CD14-positive monocyte (primary cell): Measurements from ENCODE around the gene PTPN14. TPM values are rescaled to one million over a fixed set of nuclear protein-coding genes. Genes with fewer than 3 reads are reported as not detected.

Experiments used
- DNase-seq, 3 donors: peaks; one replicate each; pipeline ENCODE4 v3.0.0-alpha.2; 2011 to 2022
- H2AFZ ChIP-seq: 2 replicates; pipeline ENCODE4 v1.6.0; 2012; ENCODE audit warnings: mild to moderate bottlenecking, low read depth, low read length, inconsistent platforms; ENCODE audit not compliant: insufficient read depth, poor library complexity, severe bottlenecking
- H3K27ac ChIP-seq, 2 donors: 1 replicate in 1 of 2; 2 replicates in 1 of 2; pipeline ENCODE4 v1.5.1; 2012 to 2013; ENCODE audit warnings: low read length in 2 of 2, control low read depth in 1 of 2, inconsistent platforms in 1 of 2, low read depth in 1 of 2, mild to moderate bottlenecking in 1 of 2
- H3K27me3 ChIP-seq, 2 donors: one replicate each; pipeline versions ENCODE4 v1.6.0 to v1.6.1; 2011 to 2013; ENCODE audit warnings: low read length in 2 of 2; ENCODE audit not compliant: control insufficient read depth in 2 of 2, insufficient read depth in 2 of 2
- H3K36me3 ChIP-seq, 2 donors: replicated peaks in 1 of 2; 1 replicate in 1 of 2; 2 replicates in 1 of 2; pipeline versions ENCODE4 v1.5.1 to v1.6.1; 2012 to 2013; ENCODE audit warnings: low read length in 2 of 2, control low read depth in 1 of 2, inconsistent platforms in 1 of 2, mild to moderate bottlenecking in 1 of 2; ENCODE audit not compliant: insufficient read depth in 2 of 2, control insufficient read depth in 1 of 2
- H3K4me1 ChIP-seq, 2 donors: 1 replicate in 1 of 2; 2 replicates in 1 of 2; pipeline versions ENCODE4 v1.5.1 to v1.6.1; 2012 to 2013; ENCODE audit warnings: low read length in 2 of 2, control low read depth in 1 of 2, inconsistent platforms in 1 of 2, mild to moderate bottlenecking in 1 of 2, moderate library complexity in 1 of 2; ENCODE audit not compliant: insufficient read depth in 2 of 2, control insufficient read depth in 1 of 2
- H3K4me2 ChIP-seq: replicated peaks from 2 replicates; pipeline ENCODE3; 2012; ENCODE audit warnings: low read length, moderate library complexity, mild to moderate bottlenecking; ENCODE audit not compliant: poor library complexity, severe bottlenecking; ENCODE audit errors: extremely low read depth
- H3K4me3 ChIP-seq, 3 experiments: fragments of 200-600 bp in 1 of 3; sonication (generic) in 1 of 3; replicated peaks in 1 of 3; 1 replicate in 2 of 3; 2 replicates in 1 of 3; pipeline ENCODE4 v1.5.1; 2011 to 2013; ENCODE audit warnings: low read length in 3 of 3, mild to moderate bottlenecking in 3 of 3, control low read depth in 2 of 3, low read depth in 2 of 3, inconsistent platforms in 1 of 3, moderate library complexity in 1 of 3
- H3K79me2 ChIP-seq: 2 replicates; pipeline ENCODE4 v1.6.0; 2012; ENCODE audit warnings: mild to moderate bottlenecking, control low read depth, inconsistent platforms, low read length, moderate library complexity; ENCODE audit not compliant: insufficient read depth
- H3K9ac ChIP-seq: 2 replicates; pipeline ENCODE4 v1.6.0; 2017; ENCODE audit warnings: low read length, mild to moderate bottlenecking; ENCODE audit not compliant: insufficient read depth, poor library complexity, severe bottlenecking
- H3K9me3 ChIP-seq, 2 donors: replicated peaks in 1 of 2; 1 replicate in 1 of 2; 2 replicates in 1 of 2; pipeline versions ENCODE4 v1.5.1 to v1.6.1; 2012 to 2013; ENCODE audit warnings: low read length in 2 of 2, control low read depth in 1 of 2; ENCODE audit not compliant: control insufficient read depth in 1 of 2, insufficient read depth in 1 of 2
- H4K20me1 ChIP-seq: 2 replicates; pipeline ENCODE4 v1.6.0; 2012; ENCODE audit warnings: mild to moderate bottlenecking, low read length, control low read depth, moderate library complexity; ENCODE audit not compliant: insufficient read depth
- H3K27ac Mint-ChIP-seq, 7 donors: one replicate each; pipeline ENCODE4 v1.8.0; 2020; ENCODE audit warnings: mild to moderate bottlenecking in 7 of 7, mixed read lengths in 7 of 7, moderate library complexity in 6 of 7, inconsistent platforms in 2 of 7
- H3K27me3 Mint-ChIP-seq, 3 donors: one replicate each; pipeline ENCODE4 v1.8.0; 2021 to 2022; ENCODE audit warnings: low read depth in 3 of 3, mild to moderate bottlenecking in 3 of 3, mixed read lengths in 3 of 3, moderate library complexity in 3 of 3, inconsistent platforms in 1 of 3
- H3K36me3 Mint-ChIP-seq, 2 donors: one replicate each; pipeline ENCODE4 v1.8.0; 2020; ENCODE audit warnings: mixed read lengths in 2 of 2, inconsistent platforms in 1 of 2, mild to moderate bottlenecking in 1 of 2
- H3K4me1 Mint-ChIP-seq: one replicate; pipeline ENCODE4 v1.8.0; 2020; ENCODE audit warnings: mild to moderate bottlenecking, mixed read lengths
- H3K4me3 Mint-ChIP-seq, 2 donors: one replicate each; pipeline ENCODE4 v1.8.0; 2020; ENCODE audit warnings: mild to moderate bottlenecking in 2 of 2, mixed read lengths in 2 of 2, moderate library complexity in 1 of 2
- H3K9me3 Mint-ChIP-seq, 7 donors: one replicate each; pipeline ENCODE4 v1.8.0; 2020 to 2022; ENCODE audit warnings: mixed read lengths in 7 of 7, mild to moderate bottlenecking in 6 of 7, moderate library complexity in 6 of 7, inconsistent platforms in 2 of 7
- CTCF ChIP-seq: fragments of 200-600 bp; IDR thresholded peaks from one replicate; pipeline ENCODE4 v1.8.0; 2022; ENCODE audit warnings: antibody characterized with exemption, mild to moderate bottlenecking
- WGBS: methylation state at CpG from one replicate; pipeline ENCODE4 v1.1.5; 2013; ENCODE audit warnings: missing lambda C conversion rate; ENCODE audit not compliant: insufficient coverage; 5-methylcytosine and 5-hydroxymethylcytosine counted together
- intact Hi-C, 2 donors: fragments of 100-400 bp; cut with micrococcal nuclease; formaldehyde crosslinking; loops; one replicate each; pipeline versions ENCODE4 v1.15.0 to v1.15.1; 2023
- polyA plus RNA-seq, 3 donors: library from polyadenylated mRNA; depleted of rRNA in 1 of 3; unstranded in 2 of 3; stranded (reverse) in 1 of 3; fragments of 300-500 nt in 2 of 3; fragments of >200 nt in 1 of 3; fragmentation: Illumina TruSeq in 2 of 3; gene quantifications; 1 replicate in 2 of 3; 2 replicates in 1 of 3; pipeline ENCODE4 v1.2.3, GENCODE V29; 2012 to 2021

PTPN14 gene
- polyA plus RNA-seq, 3 donors = 0.01 TPM; not detected in 1

- Mint-ChIP-seq H3K36me3 (no peaks in the 10 kb centered on the region), H3K4me3 (no peak overlapping the region), H3K27me3 (peaks cover 1 to 2% (median 1%) of the 10 kb centered on the region in 3 donors), H3K9me3 (peaks cover 0 to 2% (median 0%) of the 10 kb centered on the region in 7 donors), H3K4me1 (peaks cover 4% of the 10 kb centered on the region), H3K27ac (no peak overlapping the region)
- Histone ChIP-seq H3K9ac (no peak overlapping the region), H4K20me1 (no peaks in the 10 kb centered on the region), H3K4me2 (no peak overlapping the region), H3K9me3 (no peaks in the 10 kb centered on the region), H3K27ac (no peak overlapping the region), H2AFZ (no peak overlapping the region), H3K36me3 (no peaks in the 10 kb centered on the region), H3K79me2 (no peaks in the 10 kb centered on the region), H3K4me1 (no peaks in the 10 kb centered on the region), H3K27me3 (no peaks in the 10 kb centered on the region), H3K4me3 (no peak overlapping the region)
- WGBS = 100% methylated on average over 1 of the region's 2 CpGs
- DNase-seq = no peak
- intact Hi-C loops = no loop called here
- TF ChIP-seq CTCF = no peak
Observed at GRCh38 chr1:214569357-214570004, 18.1 kb upstream of the PTPN14 start.

GRCh38 chr1:214568328-214568727 lies 16.9 kb upstream of the PTPN14 start:
- peaks cover 1 to 2% (median 1%) of the 10 kb centered on the region in 3 donors for H3K27me3 Mint-ChIP-seq
- H2AFZ ChIP-seq = no peak overlapping the region

More at GRCh38 chr1:214568328-214568727, 16.9 kb upstream of the PTPN14 start:
- no peak overlapping the region for H3K4me3 ChIP-seq
- no peaks in the 10 kb centered on the region for H3K79me2 ChIP-seq
- H3K4me2 ChIP-seq = no peak overlapping the region
- intact Hi-C loops = no loop called here
- H3K36me3 ChIP-seq = no peaks in the 10 kb centered on the region
- H3K4me1 ChIP-seq = no peaks in the 10 kb centered on the region
- no peak for TF ChIP-seq CTCF
- Mint-ChIP-seq H3K4me3 (no peak overlapping the region), H3K27ac (no peak overlapping the region), H3K36me3 (no peaks in the 10 kb centered on the region), H3K4me1 (peaks cover 3% of the 10 kb centered on the region), H3K9me3 (peaks cover 0 to 2% (median 0%) of the 10 kb centered on the region in 7 donors)
- H3K9me3 ChIP-seq = no peaks in the 10 kb centered on the region
- H3K27ac ChIP-seq = no peak overlapping the region
- no peaks in the 10 kb centered on the region for H3K27me3 ChIP-seq
- no peak overlapping the region for H3K9ac ChIP-seq
- no peak for DNase-seq
- no peaks in the 10 kb centered on the region for H4K20me1 ChIP-seq
- 95% methylated on average over 4 of the region's 4 CpGs for WGBS
